Renal cortex interstitium (tissue), 11 donors: Measurements from ENCODE around the gene JPH2. TPM values are rescaled to one million over a fixed set of nuclear protein-coding genes. Genes with fewer than 3 reads are reported as not detected.
"Not testable (repeated sequence)": the region's sequence is repeated elsewhere in the genome, so short reads cannot be mapped to it uniquely, and the experiment has no call there.

Experiments
- DNase-seq, 11 donors: peaks; one replicate each; pipeline ENCODE4 v3.0.0-alpha.2; 2013; ENCODE audit warnings: low read depth in 9 of 11, low spot score in 4 of 11; ENCODE audit errors: extremely low read depth in 1 of 11
- polyA plus RNA-seq, 3 donors: library from polyadenylated mRNA; unstranded; fragments of 120-200 nt; gene quantifications; one replicate each; pipeline ENCODE4 v1.2.1, GENCODE V29; 2013; ENCODE audit not compliant: insufficient read length in 3 of 3

Gene JPH2
- polyA plus RNA-seq, 3 donors = 1.4 to 1.8 (median 1.7) TPM

DNA sequence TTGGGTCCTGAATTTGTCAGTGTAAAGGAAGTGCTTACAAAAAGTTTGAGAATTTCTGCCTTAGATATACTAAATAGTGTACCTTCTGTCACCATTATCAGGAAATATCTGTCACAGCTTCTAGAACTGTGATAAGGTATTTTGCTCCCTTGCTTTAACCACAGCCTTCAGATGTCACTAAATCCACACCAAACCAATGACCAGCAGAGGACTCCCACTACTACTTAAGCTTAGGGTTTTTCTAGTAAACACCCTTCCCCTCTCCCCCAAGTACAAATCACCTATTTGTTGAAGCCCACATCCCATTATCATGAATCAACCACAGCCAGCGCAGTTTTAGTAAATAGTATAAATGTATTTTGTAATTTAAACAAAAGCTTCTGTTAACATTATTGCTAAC is 8.6 kb upstream of the JPH2 start:
- no peak for DNase-seq

DNA sequence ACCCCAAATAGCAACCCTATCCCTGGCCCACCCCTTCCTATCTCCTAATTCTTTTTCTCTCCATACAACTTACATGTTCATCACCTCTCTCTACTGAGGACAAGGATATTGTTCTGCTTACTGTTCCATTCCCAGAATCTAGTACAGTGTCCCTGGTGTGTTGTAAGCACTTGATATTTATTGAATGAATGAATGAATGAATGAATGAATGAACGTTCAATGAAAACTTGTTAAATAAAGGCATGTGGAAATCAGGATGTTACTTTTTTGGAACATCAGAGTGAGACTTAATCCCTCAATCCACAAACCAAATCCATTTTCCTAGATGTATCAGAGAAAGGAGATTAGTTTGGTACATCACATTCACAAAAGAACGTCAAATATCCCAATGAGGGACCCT is 6.8 kb upstream of the JPH2 start:
- DNase-seq = no peak

DNA sequence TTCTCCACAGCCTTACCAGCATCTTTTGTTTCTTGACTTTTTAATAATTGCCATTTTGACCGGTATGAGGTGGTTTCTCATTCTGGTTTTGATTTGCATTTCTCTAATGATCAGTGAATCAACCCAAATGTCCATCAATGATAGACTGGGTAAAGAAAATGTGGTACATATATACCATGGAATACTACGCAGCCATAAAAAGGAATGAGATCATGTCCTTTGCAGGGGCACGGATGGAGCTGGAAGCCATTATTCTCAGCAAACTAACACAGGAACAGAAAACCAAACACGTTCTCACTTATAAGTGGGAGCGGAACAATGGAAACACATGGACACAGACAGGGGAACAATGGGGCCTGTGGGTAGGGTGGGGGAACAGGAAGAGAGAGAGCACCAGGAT is 4.7 kb upstream of the JPH2 start:
- DNase-seq = not testable (repeated sequence)

DNA sequence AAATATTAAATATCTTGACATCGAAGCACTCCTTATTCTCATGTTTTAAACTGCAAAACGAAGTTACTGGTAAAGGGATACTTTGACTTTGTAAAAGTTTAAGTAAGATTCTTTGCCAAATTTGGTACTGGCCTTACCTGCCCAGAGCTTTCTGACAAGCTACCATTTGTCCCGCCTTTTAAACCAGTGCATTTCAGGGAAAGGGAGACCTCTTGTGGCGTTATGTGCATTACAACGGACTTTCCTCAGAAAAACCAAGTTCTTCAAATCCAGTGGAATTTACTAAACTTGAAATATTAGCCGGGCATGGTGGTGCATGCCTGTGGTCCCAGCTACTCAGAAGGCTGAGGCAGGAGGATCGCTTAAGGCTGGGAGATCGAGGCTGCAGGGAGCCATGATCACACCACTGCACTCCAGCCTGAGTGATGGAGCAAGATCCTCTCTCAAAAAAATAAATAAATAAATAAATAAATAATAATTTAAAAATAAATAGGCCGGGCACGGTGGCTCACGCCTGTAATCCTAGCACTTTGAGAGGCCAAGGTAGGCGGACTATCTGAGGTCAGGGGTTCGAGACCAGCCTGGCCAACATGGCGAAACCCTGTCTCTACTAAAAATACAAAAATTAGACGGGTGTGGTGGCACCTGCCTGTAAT is 3.3 kb upstream of the JPH2 start:
- peak in 9 of 11 donors; percentile 55 to 79 (median 71) for DNase-seq

DNA sequence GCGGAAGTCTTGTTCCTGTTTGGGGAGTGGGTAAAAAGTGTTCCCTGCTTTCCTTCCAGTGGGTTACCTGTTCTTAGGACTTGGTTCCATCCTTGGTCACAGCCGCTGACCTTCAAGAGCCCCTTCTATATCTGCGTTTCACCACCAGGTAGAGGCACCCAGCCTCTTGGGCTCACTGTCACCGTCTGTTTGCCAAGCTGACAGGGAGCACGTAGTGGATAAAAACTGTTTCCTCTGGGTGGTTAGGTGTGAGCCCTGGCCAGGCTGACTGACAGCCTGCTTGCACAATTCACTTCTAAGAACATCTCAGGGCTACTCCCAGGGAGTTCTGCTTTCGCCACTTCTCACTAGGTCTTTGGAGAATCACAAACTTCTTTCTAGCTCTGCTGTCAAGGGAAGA is 1.8 kb upstream of the JPH2 start:
- DNase-seq = no peak

DNA sequence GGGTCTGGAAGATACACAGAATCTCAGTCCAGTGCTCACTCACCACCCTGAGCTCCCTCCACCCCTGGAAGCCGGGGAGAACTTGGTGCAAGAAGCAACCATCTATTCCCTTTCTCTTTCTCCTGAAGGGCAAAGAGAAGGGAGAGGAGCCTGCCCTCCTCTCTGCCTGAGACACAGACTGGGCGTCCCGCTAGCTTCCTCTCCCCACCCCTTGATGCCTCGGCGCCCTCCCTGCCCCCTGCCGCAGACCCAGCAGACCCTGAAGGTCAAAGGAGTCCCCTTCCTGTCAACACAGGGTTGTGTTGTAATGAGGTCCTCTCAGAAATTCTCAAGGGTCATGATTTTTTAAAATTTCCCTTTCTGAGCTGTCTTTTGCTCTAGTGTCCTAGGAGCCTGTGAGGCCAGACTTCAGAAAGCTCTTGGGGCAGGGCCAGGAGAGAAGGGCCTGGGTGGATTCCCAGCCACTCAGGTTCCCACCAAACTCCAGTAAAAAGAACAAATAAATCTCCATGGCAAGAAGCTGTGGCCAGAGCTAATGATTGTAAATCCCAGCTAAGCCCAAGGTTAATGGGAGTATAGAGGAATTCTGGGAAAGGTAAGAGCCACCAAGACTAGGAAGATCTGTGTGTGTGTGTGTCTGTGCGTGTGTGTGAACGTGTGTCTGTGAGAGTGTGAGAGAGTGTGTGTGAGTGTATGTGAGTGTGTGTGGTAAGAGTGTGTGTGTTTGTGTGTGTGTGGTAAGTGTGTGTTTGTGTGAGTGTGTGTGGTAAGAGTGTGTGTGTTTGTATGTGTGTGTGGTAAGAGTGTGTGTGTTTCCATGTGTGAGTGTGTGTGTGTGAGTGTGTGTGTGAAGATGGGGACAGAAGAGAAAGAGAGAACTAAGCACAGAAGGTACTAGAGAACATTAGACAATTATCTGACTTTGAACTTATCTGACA is 1.1 kb upstream of the JPH2 start:
- peak in 1 of 11 donors; percentile 9 for DNase-seq

DNA sequence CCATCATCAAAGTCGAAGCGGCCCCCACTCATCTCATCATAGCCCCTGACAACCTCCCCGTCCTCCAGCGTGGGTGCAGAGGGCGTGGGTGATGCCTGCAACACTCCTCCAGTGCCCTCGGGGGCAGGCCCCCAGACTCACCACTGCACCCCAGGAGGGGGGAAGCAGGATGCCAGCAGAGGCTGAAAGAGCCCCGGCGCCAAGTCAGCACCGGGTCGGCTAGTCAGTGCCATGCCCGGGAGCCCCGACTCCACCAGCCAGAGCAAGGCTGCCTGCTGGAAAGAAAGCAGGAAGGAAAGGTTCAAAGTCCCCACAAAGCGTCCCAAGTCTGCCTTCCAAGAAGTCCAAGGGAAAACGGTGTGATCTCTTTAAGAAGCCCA is 324 bp downstream of the JPH2 start:
- peak in 1 of 11 donors; percentile 17 for DNase-seq

DNA sequence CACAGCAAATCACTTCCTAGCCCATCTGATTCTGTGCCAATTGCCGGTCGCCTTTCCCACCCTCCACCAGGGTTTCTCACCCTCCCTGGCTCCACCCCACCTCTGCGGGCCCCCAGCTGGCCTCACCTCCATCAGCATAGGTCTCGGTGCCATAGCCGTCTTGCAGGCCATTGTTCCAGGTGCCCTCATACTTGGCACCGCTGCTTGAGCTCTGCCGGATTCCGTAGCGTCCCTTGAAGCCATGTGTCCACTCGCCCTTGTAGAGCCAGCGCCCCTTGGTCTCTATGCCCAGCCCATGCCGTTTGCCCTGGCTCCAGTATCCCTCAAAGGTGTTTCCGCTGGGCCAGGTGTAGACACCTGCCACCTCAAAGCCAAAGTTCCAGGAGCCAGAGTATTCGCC is 787 bp downstream of the JPH2 start:
- no peak for DNase-seq

DNA sequence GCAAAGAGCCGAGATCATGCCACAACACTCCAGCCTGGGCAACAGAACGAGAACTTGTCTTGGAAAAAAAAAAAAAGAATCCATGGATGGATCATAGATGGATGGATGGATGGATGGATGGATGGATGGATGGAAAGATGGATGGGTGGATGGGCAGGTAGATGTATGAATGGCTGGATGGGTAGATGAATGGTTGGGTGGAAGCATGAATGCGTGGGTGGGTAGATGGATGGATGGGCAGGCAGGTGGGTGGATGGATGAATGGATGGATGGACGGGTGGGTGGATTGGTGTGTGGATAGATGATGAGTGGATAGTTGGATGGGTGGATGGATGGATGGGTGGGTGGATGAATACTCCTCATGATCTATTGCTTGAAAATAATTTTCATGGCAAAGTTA is 1.4 kb downstream of the JPH2 start:
- DNase-seq = no peak

DNA sequence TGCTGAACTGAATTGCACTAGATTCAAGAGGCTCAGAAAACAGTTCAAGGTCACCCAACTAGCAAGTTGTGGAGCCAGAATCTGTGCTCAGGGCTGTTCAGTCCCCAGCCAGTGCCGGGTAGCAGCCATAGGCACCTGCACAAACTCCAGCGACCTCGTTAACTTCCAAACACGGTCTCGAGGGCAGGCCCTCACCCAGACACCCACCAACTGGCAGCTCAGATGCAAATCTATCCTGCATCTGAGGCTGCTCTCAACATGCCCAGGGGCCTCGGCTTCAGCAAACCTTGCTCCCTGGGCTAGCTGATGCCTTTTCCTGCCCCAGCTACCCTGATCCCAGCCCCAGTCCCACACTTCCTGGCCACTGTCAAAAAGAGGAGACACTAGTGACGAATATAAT is 3.7 kb downstream of the JPH2 start:
- no peak for DNase-seq

DNA sequence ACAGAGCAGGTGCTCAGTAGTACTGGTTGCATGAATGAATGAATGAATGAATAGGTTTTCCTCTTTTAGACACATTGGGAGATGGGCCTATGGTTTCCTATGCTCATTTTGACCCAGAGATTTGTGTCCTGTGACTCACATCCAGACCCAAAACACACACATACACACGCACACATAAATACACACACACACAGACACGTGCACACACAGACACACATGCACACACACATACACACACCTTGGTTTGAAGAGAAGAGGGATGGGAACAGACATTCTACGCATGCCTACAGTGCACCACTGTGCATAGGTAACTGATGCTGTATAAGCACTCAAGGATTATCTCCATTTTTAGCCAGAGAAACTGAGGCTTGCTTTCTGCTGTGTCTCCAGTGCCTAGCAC is 4.1 kb downstream of the JPH2 start:
- DNase-seq = no peak

DNA sequence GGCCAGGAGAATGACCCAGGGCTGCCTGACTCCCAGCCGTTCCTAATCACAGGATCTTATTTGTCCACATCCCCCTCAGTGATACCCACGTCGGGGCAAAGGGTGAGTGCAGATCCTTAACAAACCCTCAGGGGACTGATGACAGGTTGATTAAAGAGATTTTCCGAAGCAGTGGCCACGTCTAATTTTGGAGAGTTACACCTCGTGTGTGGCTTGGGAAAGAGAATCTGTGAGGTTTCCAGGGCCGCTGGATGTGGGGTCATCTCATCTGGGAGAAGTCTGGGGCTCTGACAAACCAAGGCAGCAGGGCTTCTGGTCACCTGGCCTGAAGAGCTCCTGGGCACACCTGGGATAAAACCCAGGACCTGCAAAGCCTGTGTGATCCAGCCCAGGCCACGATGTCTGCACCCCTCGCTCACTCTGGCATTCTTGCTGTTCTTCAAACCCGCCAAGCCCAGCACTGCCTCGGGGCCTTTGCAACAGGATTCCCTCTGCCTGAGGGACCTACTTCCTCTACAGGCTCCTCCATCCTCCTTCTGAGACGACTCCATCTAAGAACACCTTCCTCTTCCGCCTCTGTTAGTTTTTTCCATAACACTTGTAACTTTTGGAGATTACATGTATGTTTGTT is 4.7 kb downstream of the JPH2 start:
- DNase-seq = no peak

DNA sequence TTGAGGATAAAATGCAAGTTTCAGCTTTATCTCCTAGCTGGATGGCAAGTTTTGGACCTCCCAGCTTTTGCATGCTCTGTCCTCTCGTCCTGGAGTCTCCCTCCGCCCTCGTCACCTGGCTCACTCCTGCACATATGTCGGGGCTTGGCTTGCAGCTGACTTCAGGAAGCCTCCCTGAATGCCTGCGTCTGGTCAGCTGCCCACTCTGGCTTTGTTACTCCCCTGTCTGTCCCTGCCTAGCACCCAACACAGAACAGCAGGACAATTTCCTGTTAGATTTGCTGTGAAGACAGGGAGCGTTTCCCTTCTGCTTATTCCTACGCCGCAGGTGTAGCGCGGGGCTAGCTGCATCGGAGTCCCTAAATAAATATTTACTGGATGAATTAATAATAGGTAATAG is 5.4 kb downstream of the JPH2 start:
- DNase-seq = no peak

DNA sequence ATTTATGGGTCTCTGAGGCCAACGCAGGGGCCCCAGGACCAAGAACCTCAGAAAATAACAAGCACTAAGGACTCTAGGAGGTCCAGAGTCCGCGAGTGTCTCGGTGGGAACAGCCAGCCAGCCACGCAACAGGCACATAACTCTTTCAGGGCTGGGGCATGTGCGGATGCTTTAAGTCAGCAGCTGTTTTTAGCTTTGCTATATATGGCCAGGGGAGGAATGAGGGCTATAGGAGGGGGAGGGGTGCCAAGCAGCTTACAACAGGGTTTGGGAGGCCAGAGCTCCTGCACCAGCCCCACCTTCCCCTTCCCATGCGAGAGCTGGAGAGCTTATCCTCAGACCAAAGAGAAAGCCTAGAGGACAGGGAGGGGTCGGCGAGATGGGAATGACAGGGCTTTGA is 6.2 kb downstream of the JPH2 start:
- DNase-seq = no peak

DNA sequence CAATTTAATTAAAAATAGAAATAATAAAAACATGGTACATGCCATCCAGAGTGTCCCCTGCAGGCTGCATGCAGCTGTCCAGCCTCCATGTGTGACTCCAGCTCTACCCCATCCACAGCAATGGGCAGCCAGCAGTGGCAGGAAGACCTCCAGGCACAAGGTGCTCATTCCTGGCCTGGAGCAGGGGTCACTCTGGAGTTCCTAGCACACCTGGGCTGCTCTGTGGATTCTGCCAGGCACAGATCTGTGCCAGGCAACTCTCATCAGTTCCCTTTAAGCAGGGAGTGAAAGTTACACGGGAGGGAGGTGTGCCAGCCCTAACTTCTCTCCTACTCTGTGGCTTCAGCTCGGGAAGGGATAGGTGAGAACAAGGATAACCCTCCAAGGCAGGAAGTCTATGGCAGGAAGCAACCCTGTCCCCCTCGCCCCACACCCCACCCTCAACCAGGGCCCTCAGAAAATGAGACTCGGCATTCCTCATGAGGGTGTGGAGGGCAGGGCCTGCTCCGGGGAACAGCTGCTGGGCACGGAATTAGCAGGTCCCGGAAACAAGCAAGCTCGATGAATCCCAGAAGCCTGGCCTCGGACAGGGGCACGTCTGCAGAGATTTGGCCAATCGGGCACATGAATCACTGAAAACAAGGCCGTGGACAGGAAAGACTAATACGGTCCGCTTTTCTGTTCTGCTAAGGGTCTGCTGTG is 10.0 kb downstream of the JPH2 start:
- DNase-seq = no peak

DNA sequence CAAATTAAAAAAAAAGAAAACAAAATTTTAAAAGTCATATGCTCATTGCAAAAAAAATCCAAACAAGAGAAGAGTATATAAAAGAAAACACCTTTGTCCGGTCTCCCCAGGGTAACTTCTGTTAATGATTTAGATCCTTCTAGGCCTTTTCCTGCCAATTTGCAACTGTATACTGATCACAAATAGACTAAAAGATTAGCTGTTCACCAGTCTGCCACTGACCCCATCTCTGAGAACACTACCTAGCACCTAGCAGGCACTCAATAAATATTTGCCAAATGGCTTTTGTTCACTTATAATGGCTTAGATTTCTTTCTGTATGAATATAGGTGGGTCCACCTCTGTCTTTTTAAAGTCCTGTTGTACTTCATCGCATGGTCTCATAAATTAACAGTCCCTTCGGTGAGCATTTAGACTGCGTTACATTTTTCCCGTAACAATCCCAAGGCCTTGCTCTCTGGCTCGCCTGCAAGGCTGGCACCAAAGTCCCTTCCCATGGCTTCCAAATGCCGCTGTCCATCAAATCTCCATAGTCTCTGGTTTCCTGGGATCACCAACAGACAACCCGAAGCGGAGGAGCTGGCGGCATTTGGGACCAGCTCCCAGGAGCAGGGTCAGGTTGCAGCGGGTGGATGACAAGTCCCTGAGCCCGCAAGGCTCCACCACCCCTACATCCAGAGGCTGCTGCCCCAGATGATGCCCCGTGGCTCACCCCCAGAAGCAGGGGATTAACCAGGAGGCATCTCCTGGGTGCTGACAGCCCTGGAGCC is 11.8 kb downstream of the JPH2 start:
- no peak for DNase-seq

DNA sequence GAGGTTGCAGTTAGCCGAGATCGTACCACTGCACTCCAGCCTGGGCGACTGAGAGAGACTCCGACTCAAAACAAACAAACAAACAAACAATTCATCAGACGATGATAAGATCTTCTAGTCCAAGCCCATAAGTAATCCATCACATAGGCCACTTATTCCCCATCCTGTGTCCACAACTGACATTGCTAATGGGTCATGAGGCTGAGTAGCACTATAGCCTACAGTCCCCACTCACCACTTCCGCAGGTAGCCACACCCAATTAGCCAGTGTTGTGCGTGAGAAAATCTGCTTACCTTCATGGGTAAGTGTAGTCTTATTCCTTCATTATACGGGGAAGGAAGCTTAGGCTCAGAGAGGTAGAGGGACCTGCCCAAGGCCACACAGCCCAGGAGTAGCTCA is 13.1 kb downstream of the JPH2 start:
- no peak for DNase-seq

DNA sequence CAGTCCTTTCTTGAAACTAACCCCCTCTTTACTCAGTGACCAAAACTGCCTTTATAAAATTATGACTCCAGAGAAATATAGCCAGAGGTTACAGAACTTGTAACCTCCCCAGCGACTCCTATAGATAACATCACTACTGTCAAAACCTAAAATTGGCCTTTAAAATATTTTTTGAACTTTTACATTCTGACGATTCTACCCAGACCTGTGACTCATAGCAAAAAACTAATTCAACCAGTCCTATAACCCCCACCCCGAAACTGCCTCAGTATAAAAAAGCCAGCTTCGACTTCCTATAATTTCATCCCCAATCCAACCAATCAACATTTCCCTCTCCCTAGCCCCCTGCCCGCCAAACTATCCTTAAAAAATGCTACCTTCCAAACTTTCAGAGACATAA is 13.9 kb downstream of the JPH2 start:
- DNase-seq = no peak

DNA sequence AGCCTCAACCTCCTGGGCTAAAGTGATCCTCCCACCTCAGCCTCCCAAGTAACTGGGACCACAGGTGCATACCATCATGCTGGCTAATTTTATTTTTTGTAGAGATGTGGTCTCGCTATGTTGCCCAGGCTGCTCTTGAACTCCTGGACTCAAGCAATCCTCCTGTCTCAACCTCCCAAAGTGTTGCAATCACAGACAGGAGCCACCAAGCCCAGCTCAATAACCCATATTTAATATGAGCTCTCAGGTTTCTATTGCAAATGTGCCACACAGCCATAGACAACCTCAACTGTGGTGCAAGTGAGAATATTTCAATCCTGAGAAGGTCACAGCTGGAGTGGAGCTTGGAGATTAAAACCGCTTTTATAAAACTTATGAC is 14.4 kb downstream of the JPH2 start:
- no peak for DNase-seq
